Measurements from ENCODE around the gene RBL1.
A peak's percentile ranks its signal among the peaks of the same experiment; 100 is the strongest.

RBL1 gene

DNA sequence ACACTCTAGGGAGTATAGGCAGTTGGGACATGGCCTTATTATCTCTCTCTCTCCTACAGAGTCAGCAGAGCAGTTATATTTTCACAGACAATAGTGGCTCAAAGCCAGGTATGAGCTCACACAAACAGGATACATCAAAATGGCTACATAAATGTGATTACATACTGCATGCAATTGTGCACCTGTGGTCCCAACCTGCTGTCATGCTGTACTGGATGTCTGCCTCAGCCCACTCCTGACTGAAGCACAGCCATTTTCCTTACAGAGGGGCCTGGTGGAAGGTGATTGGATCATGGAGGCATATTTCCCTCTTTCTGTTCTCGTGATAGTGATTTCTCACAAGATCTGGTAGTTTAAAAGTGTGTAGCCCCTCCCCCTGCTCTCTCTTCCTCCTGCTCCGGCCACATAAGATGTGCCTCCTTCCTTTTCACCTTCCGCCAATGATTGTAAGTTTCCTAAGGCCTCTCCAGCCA is 107.3 kb downstream of the RBL1 start:
- in situ Hi-C loops (cut with HindIII; ENCODE audit: low pct_ligation_motif_present, low sequenced_read_pairs) = no loop called here
- H3K4me3 ChIP-seq (ENCODE audit: low read depth, low read length) = no peak overlapping the region
- H3K27me3 ChIP-seq (replicated peaks) = no peaks in the 10 kb centered on the region
- peak; percentile 34 for DNase-seq
- no peaks in the 10 kb centered on the region for H3K36me3 ChIP-seq (replicated peaks)
- H3K27ac ChIP-seq = no peak overlapping the region
- TF ChIP-seq, protein P1, sequence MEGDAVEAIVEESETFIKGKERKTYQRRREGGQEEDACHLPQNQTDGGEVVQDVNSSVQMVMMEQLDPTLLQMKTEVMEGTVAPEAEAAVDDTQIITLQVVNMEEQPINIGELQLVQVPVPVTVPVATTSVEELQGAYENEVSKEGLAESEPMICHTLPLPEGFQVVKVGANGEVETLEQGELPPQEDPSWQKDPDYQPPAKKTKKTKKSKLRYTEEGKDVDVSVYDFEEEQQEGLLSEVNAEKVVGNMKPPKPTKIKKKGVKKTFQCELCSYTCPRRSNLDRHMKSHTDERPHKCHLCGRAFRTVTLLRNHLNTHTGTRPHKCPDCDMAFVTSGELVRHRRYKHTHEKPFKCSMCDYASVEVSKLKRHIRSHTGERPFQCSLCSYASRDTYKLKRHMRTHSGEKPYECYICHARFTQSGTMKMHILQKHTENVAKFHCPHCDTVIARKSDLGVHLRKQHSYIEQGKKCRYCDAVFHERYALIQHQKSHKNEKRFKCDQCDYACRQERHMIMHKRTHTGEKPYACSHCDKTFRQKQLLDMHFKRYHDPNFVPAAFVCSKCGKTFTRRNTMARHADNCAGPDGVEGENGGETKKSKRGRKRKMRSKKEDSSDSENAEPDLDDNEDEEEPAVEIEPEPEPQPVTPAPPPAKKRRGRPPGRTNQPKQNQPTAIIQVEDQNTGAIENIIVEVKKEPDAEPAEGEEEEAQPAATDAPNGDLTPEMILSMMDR (IDR thresholded peaks at IDR 0.05; ENCODE audit: low read depth, low read length, missing control alignments) = no peak

DNA sequence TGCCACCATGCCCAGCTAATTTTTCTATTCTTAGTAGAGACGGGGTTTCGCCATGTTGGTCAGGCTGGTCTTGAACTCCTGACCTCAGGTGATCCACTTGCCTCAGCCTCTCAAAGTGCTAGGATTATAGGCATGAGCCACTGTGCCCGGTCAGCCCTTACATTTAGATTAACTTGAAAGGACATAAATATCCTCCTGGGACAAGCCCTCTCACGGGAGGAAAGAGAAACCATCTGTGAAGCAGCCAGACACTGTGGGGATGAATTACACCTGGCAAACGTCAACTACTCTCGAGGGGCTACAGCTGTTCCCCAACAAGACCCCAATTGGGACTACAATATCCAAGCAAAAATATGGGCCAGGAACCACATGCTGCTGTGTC is 111.5 kb downstream of the RBL1 start:
- H3K36me3 ChIP-seq (replicated peaks) = no peaks in the 10 kb centered on the region
- no peak overlapping the region for H3K27ac ChIP-seq
- no peak for DNase-seq
- H3K27me3 ChIP-seq (replicated peaks) = no peaks in the 10 kb centered on the region
- no peak overlapping the region for H3K4me3 ChIP-seq (ENCODE audit: low read depth, low read length)
- TF ChIP-seq, protein P1 (IDR thresholded peaks at IDR 0.05; ENCODE audit: low read depth, low read length, missing control alignments) = no peak
- in situ Hi-C loops (cut with HindIII; ENCODE audit: low pct_ligation_motif_present, low sequenced_read_pairs) = no loop called here

DNA sequence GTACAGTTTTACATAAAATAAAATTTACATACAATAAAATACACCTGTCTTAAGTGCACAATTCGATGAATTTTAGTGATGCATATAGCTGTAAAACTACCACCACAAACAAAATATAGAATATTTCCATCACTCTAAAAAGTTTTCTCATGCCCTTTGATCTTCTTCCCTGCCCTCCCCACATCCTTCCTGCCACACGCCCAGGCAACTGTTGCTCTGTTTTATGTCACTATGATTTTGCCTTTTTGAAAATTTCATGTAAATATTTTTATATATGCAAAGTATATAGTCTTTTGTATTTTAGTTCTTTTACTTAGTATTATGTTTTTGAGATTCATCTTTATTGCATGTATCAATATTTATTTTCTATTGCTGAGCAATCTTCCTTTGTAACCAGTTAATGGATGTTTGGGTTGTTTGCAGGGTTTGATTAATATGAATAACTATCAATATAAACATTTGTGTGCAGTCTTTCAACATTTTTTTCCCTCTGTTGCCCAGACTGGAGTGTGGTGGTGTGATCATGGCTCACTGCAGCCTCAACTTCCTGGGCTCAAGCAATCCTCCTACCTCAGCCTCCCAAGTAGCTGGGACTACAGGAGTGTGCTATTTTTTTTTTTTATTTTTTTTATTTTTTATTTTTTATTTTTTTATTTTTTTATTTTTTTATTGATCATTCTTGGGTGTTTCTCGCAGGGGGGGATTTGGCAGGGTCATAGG is 120.5 kb downstream of the RBL1 start:
- Histone ChIP-seq H3K4me3 (ENCODE audit: low read depth, low read length) (no peak overlapping the region), H3K27ac (no peak overlapping the region), H3K36me3 (replicated peaks) (no peaks in the 10 kb centered on the region), H3K27me3 (replicated peaks) (no peaks in the 10 kb centered on the region)
- in situ Hi-C loops (cut with HindIII; ENCODE audit: low pct_ligation_motif_present, low sequenced_read_pairs) = no loop called here
- TF ChIP-seq, protein P1 (IDR thresholded peaks at IDR 0.05; ENCODE audit: low read depth, low read length, missing control alignments) = no peak
- no peak for DNase-seq

DNA sequence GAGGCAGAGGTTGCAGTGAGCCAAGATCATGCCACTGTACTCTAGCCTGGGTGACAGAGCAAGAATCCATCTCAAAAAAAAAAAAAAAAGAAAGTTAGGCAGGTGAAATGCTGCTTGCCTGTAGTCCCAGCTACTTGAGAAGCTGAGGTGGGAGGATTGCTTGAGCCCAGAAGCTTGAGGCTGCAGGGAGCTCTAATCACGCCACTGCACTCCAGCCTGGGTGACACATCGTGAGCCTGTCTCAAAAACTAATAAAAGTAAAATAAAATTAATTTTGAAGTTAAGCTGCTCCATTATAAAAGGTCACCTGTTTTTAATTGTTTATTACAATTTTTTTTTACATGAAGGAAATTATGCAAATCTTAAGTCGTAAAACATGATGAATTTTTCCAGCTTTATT is 121.1 kb downstream of the RBL1 start:
- TF ChIP-seq, protein P1 (IDR thresholded peaks at IDR 0.05; ENCODE audit: low read depth, low read length, missing control alignments) = no peak
- in situ Hi-C loops (cut with HindIII; ENCODE audit: low pct_ligation_motif_present, low sequenced_read_pairs) = no loop called here
- Histone ChIP-seq H3K36me3 (replicated peaks) (no peaks in the 10 kb centered on the region), H3K4me3 (ENCODE audit: low read depth, low read length) (no peak overlapping the region), H3K27me3 (replicated peaks) (no peaks in the 10 kb centered on the region), H3K27ac (no peak overlapping the region)
- no peak for DNase-seq

DNA sequence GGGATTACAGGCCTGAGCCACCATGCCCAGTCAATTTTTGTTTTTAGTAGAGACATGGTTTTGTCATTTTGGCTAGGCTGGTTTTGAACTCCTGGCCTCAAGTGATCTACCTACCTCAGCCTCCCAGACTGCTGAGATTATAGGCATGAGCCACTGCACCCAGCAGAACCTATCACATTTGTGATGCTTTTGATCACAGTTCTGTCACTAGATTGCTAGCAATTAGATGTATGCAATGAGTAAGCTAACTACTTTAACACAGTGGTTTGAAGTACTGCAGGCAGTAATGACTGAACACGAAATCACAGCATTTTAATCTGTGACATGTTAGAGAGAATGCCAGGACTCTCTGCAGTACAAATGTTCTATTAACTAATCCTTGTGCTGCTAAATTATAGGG is 124.7 kb downstream of the RBL1 start:
- in situ Hi-C loops (cut with HindIII; ENCODE audit: low pct_ligation_motif_present, low sequenced_read_pairs) = no loop called here
- TF ChIP-seq, protein P1 (IDR thresholded peaks at IDR 0.05; ENCODE audit: low read depth, low read length, missing control alignments) = no peak
- Histone ChIP-seq H3K27ac (no peak overlapping the region), H3K27me3 (replicated peaks) (no peaks in the 10 kb centered on the region), H3K4me3 (ENCODE audit: low read depth, low read length) (no peak overlapping the region), H3K36me3 (replicated peaks) (no peaks in the 10 kb centered on the region)
- no peak for DNase-seq

All from brain microvascular endothelial cell (primary cell).